HG02938 (cell line): ENCODE results near the gene MRPS2.
"Not testable (repeated sequence)": the region's sequence is repeated elsewhere in the genome, so short reads cannot be mapped to it uniquely, and the experiment has no call there.

Experiments used
- ATAC-seq: cut with Tn5 transposase; IDR thresholded peaks from one replicate; pipeline ENCODE4 v1.9.1; 2021; ENCODE audit warnings: mild to moderate bottlenecking, moderate library complexity; ENCODE audit not compliant: unreplicated experiment

The MRPS2 gene

GRCh38 chr9:135530146-135530545, 29.7 kb downstream of the MRPS2 start:
- no peak for ATAC-seq

- ATAC-seq, result no peak
Measured at GRCh38 chr9:135531096-135531495, 30.6 kb downstream of the MRPS2 start.

GRCh38 chr9:135533113-135533512, 32.6 kb downstream of the MRPS2 start:
- ATAC-seq, result no peak

GRCh38 chr9:135533674-135534073, 33.2 kb downstream of the MRPS2 start:
- no peak for ATAC-seq

- ATAC-seq, result not testable (repeated sequence)
Measured at GRCh38 chr9:135534192-135534711, 33.8 kb downstream of the MRPS2 start.

- ATAC-seq, result not testable (repeated sequence)
Measured at GRCh38 chr9:135534826-135535225, 34.3 kb downstream of the MRPS2 start.

- ATAC-seq, result not testable (repeated sequence)
Measured at GRCh38 chr9:135535631-135536030, 35.1 kb downstream of the MRPS2 start.

GRCh38 chr9:135536216-135536615, 35.7 kb downstream of the MRPS2 start:
- no peak for ATAC-seq

GRCh38 chr9:135543262-135543894, 42.9 kb downstream of the MRPS2 start:
- not testable (repeated sequence) for ATAC-seq

- no peak for ATAC-seq
Measured at GRCh38 chr9:135544981-135545635, 44.6 kb downstream of the MRPS2 start.

- not testable (repeated sequence) for ATAC-seq
Measured at GRCh38 chr9:135545646-135546176, 45.2 kb downstream of the MRPS2 start, which contains the start of gene OBP2A. TSS of gene OBP2A (plus strand) at chr9:135546126. CDS start at chr9:135546181, 55 bp downstream.

- ATAC-seq, result not testable (repeated sequence)
Measured at GRCh38 chr9:135546792-135547617, 46.5 kb downstream of the MRPS2 start.

GRCh38 chr9:135547756-135548736, 47.6 kb downstream of the MRPS2 start:
- no peak for ATAC-seq

- ATAC-seq, result not testable (repeated sequence)
Measured at GRCh38 chr9:135549478-135550343, 49.2 kb downstream of the MRPS2 start.

GRCh38 chr9:135550344-135550918, 49.9 kb downstream of the MRPS2 start:
- ATAC-seq, result no peak

- no peak for ATAC-seq
Measured at GRCh38 chr9:135551031-135551430, 50.5 kb downstream of the MRPS2 start.

GRCh38 chr9:135551456-135551855, 51.0 kb downstream of the MRPS2 start:
- ATAC-seq, result no peak

GRCh38 chr9:135552021-135552697, 51.7 kb downstream of the MRPS2 start:
- no peak for ATAC-seq
